HepG2 (cell line): ENCODE measurements around the gene SYCE3. TPM values are rescaled to one million over a fixed set of nuclear protein-coding genes. Genes with fewer than 3 reads are reported as not detected.

Experiments
- ARID5B ChIP-seq: IDR thresholded peaks from 2 replicates; pipeline ENCODE4 v1.4.0; 2020; ENCODE audit warnings: mild to moderate bottlenecking, missing genetic modification reagents
- CBX2 ChIP-seq, 2 experiments: fragments of 200-600 bp in 1 of 2; sonication (generic); formaldehyde crosslinking in 1 of 2; IDR thresholded peaks; 2 replicates each; pipeline versions ENCODE4 v1.7.0 to v1.8.1; 2018 to 2022; ENCODE audit warnings: low read depth in 2 of 2, low read length in 1 of 2, mild to moderate bottlenecking in 1 of 2, missing genetic modification reagents in 1 of 2
- CEBPB ChIP-seq: IDR thresholded peaks from 2 replicates; pipeline ENCODE4 v1.6.1; 2011; ENCODE audit warnings: low read depth, low read length, improper control_type of control experiment, borderline replicate concordance
- EEA1 ChIP-seq: sonication (generic); formaldehyde crosslinking; IDR thresholded peaks from 2 replicates; pipeline ENCODE4 v1.5.1; 2020; ENCODE audit warnings: mild to moderate bottlenecking, missing genetic modification reagents, borderline replicate concordance
- HNRNPL ChIP-seq: fragments of 200-400 bp; formaldehyde crosslinking; IDR thresholded peaks from 2 replicates; pipeline ENCODE4 v1.6.1; 2017; ENCODE audit warnings: mild to moderate bottlenecking, low read depth, low read length
- MAZ ChIP-seq, 2 experiments: sonication (generic) in 1 of 2; formaldehyde crosslinking in 1 of 2; IDR thresholded peaks; 2 replicates each; pipeline versions ENCODE4 v1.5.0 to v1.6.1; 2012 to 2020; ENCODE audit warnings: low read depth in 2 of 2, mild to moderate bottlenecking in 2 of 2, borderline replicate concordance in 1 of 2, improper control_type of control experiment in 1 of 2, low read length in 1 of 2, missing genetic modification reagents in 1 of 2, moderate library complexity in 1 of 2
- MED1 ChIP-seq: sonication (generic); formaldehyde crosslinking; IDR thresholded peaks from 2 replicates; pipeline ENCODE4 v1.4.0; 2020; ENCODE audit warnings: missing genetic modification reagents
- RARG ChIP-seq: sonication (generic); formaldehyde crosslinking; IDR thresholded peaks from 2 replicates; pipeline ENCODE4 v1.4.0; 2020; ENCODE audit warnings: low read depth, mild to moderate bottlenecking, missing genetic modification reagents
- RFX5 ChIP-seq: IDR thresholded peaks from 2 replicates; pipeline ENCODE4 v1.6.1; 2011; ENCODE audit warnings: low read depth, low read length, improper control_type of control experiment
- SP140L ChIP-seq: sonication (generic); formaldehyde crosslinking; IDR thresholded peaks from 2 replicates; pipeline ENCODE4 v1.4.0; 2020; ENCODE audit warnings: missing genetic modification reagents, borderline replicate concordance
- ZNF280B ChIP-seq: sonication (generic); formaldehyde crosslinking; IDR thresholded peaks from 2 replicates; pipeline ENCODE4 v1.5.0; 2020; ENCODE audit warnings: missing genetic modification reagents, mild to moderate bottlenecking, borderline replicate concordance
- ZNF772 ChIP-seq: sonication (generic); formaldehyde crosslinking; IDR thresholded peaks from 2 replicates; pipeline ENCODE4 v1.5.0; 2020; ENCODE audit warnings: mild to moderate bottlenecking, missing genetic modification reagents
- ZXDC ChIP-seq: sonication (generic); formaldehyde crosslinking; IDR thresholded peaks from 2 replicates; pipeline ENCODE4 v1.5.0; 2020; ENCODE audit warnings: mild to moderate bottlenecking, missing genetic modification reagents
- polyA plus RNA-seq, 8 experiments: library from polyadenylated mRNA; depleted of rRNA in 3 of 8; stranded (reverse) in 7 of 8; unstranded in 1 of 8; fragments of >200 nt; fragmentation: Illumina TruSeq in 4 of 8; extraction: Trizol in 4 of 8; gene quantifications; 2 replicates each; pipeline versions ENCODE4 v1.2.1 to v1.2.3, GENCODE V29; 2011 to 2016; ENCODE audit warnings: low read depth in 4 of 8, missing spikeins in 1 of 8, mixed read lengths in 1 of 8; ENCODE audit not compliant: insufficient read depth in 1 of 8
- total RNA-seq, 5 experiments: library from RNA; depleted of rRNA; stranded (reverse); fragments of >200 nt; fragmentation: Illumina TruSeq; extraction: Trizol; gene quantifications; 2 replicates each; pipeline ENCODE4 v1.2.3, GENCODE V29; 2016; ENCODE audit warnings: low read depth in 1 of 5
- TF ChIP-seq, protein P1 (sequence below): sonication (generic); formaldehyde crosslinking; IDR thresholded peaks from 2 replicates; pipeline ENCODE4 v1.4.0; 2020; ENCODE audit warnings: missing genetic modification reagents, borderline replicate concordance

Gene SYCE3
- total and polyA plus RNA-seq, 2 of the 13 experiments (the other 11 are each of a cell fraction or from before 2014, with no cell fraction given) = not detected

DNA sequence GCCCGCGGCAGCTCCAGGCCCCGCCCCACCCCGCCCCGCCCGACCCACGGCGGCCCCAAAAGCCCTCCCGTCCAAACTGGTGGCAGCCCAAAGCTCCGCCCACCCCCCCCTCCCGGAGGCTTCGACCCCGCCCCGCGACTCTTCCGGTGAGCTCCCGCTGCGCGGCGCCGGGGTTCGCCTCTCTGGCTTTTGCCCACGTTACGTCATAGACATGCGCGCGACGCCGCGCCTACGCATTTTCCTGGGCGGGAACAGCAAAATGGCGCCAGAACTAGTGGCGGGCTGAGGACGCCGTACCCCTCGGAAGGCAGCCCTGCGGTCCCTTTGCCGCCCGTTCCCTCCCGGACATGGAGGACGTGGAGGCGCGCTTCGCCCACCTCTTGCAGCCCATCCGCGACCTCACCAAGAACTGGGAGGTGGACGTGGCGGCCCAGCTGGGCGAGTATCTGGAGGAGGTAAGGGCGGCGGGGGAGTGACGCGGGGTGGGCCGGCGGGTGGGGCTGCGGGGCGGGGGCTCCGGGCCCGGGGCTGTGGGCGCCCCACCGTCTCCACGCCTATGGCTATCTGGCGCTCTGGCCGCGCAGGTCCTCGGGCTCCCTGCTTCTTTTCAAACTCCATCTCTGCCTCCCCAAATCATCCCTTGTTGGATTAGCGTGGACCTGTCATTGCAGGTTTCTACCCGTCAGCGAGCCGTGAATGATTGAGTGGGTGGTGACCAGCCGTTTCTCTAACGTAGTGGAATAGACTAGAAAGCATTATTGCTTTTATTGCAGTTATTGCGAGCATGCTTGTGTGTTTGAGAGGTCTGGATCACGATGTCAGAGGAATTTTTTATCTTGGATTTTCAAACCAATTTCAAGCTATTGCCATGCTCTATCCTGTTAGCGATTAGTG lies 54.5 kb downstream of the SYCE3 start, which contains the start of gene NCAPH2 (continued):
- TF ChIP-seq ZXDC (no peak), HNRNPL (0 out of 2 replicates have a peak, but pooled peaks have one; percentile 28), MAZ (IDR thresholded peaks at IDR 0.05; ENCODE audit: borderline replicate concordance, low read depth, low read length) (peak; percentile 77; the same call in 1 of the 2 replicates), MAZ (CRISPR knock-in tag; IDR thresholded peaks at IDR 0.05; ENCODE audit: low read depth) (peak; percentile 51), ZNF280B (peak; percentile 76; the same call in 1 of the 2 replicates), ZNF772 (CRISPR knock-in tag) (no peak; the same call in 1 of the 2 replicates), SP140L (CRISPR knock-in tag) (no peak), CBX2 (IDR thresholded peaks at IDR 0.05; ENCODE audit: low read depth, low read length) (no peak), CBX2 (CRISPR knock-in tag; IDR thresholded peaks at IDR 0.05; ENCODE audit: low read depth) (no peak), RARG (CRISPR knock-in tag) (no peak), MED1 (peak; percentile 64), RFX5 (no peak), CEBPB (peak; percentile 68; the same call in 1 of the 2 replicates), EEA1 (0 out of 2 replicates have a peak, but pooled peaks have one; percentile 39), ARID5B (0 out of 2 replicates have a peak, but pooled peaks have one; percentile 23)
- TF ChIP-seq, protein P1, sequence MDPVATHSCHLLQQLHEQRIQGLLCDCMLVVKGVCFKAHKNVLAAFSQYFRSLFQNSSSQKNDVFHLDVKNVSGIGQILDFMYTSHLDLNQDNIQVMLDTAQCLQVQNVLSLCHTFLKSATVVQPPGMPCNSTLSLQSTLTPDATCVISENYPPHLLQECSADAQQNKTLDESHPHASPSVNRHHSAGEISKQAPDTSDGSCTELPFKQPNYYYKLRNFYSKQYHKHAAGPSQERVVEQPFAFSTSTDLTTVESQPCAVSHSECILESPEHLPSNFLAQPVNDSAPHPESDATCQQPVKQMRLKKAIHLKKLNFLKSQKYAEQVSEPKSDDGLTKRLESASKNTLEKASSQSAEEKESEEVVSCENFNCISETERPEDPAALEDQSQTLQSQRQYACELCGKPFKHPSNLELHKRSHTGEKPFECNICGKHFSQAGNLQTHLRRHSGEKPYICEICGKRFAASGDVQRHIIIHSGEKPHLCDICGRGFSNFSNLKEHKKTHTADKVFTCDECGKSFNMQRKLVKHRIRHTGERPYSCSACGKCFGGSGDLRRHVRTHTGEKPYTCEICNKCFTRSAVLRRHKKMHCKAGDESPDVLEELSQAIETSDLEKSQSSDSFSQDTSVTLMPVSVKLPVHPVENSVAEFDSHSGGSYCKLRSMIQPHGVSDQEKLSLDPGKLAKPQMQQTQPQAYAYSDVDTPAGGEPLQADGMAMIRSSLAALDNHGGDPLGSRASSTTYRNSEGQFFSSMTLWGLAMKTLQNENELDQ (CRISPR knock-in tag) = no peak
